Testis (tissue), 3 donors: ENCODE measurements around the gene RNF38. TPM values are rescaled to one million over a fixed set of nuclear protein-coding genes. Genes with fewer than 3 reads are reported as not detected.
A peak's percentile ranks its signal among the peaks of the same experiment; 100 is the strongest.

Source experiments
- DNase-seq: peaks from one replicate; pipeline ENCODE4 v3.0.0-alpha.2; 2019
- H3K27ac ChIP-seq, 2 donors: fragments of 200-600 bp; sonication (generic); one replicate each; pipeline ENCODE4 v1.5.1; 2019
- H3K27me3 ChIP-seq: fragments of 200-600 bp; sonication (generic); one replicate; pipeline ENCODE4 v1.5.1; 2019
- H3K36me3 ChIP-seq: fragments of 200-600 bp; sonication (generic); one replicate; pipeline ENCODE4 v1.5.1; 2017; ENCODE audit warnings: low read depth; ENCODE audit errors: missing control alignments
- H3K4me1 ChIP-seq: fragments of 200-600 bp; sonication (generic); one replicate; pipeline ENCODE4 v1.5.1; 2019
- H3K4me3 ChIP-seq, 2 donors: fragments of 200-600 bp; sonication (generic); one replicate each; pipeline ENCODE4 v1.5.1; 2017 to 2019
- H3K9me3 ChIP-seq: fragments of 200-600 bp; sonication (generic); one replicate; pipeline ENCODE4 v1.5.1; 2017
- POLR2A ChIP-seq: fragments of 450-650 bp; IDR thresholded peaks from one replicate; pipeline ENCODE4 v1.6.1; 2017; ENCODE audit warnings: antibody characterized with exemption, mild to moderate bottlenecking, moderate library complexity
- WGBS, 2 donors: methylation state at CpG; one replicate each; pipeline ENCODE4 v1.1.5; 2018; 5-methylcytosine and 5-hydroxymethylcytosine counted together
- intact Hi-C: fragments of 100-400 bp; cut with DNase I; formaldehyde crosslinking; loops from one replicate; pipeline ENCODE4 v1.15.1; 2023; ENCODE audit warnings: low total_unique reads
- polyA plus RNA-seq: library from polyadenylated mRNA; stranded (reverse); fragments of 350-450 nt; fragmentation: Illumina TruSeq; extraction: RNeasy Lipid Tissue Mini Kit (QIAGEN cat#74804); gene quantifications from one replicate; pipeline ENCODE4 v1.2.3, GENCODE V29; 2014; ENCODE audit warnings: low read depth, low replicate concordance; ENCODE audit not compliant: insufficient read depth
- total RNA-seq, 2 donors: library from RNA; depleted of rRNA; stranded (reverse); fragments of >200 nt; gene quantifications; one replicate each; pipeline ENCODE4 v1.2.3, GENCODE V29; 2016
- TF ChIP-seq, protein P1 (sequence below), 3 experiments: fragments of 450-650 bp in 2 of 3; fragments of 200-600 bp in 1 of 3; sonication (generic) in 1 of 3; IDR thresholded peaks; one replicate each; pipeline ENCODE4 v1.5.1; 2016 to 2019; ENCODE audit warnings: antibody characterized with exemption in 3 of 3, mild to moderate bottlenecking in 2 of 3, moderate library complexity in 1 of 3

The RNF38 gene
- total and polyA plus RNA-seq, 3 donors from 2014 or later: 116 to 197 (median 117) TPM

DNA sequence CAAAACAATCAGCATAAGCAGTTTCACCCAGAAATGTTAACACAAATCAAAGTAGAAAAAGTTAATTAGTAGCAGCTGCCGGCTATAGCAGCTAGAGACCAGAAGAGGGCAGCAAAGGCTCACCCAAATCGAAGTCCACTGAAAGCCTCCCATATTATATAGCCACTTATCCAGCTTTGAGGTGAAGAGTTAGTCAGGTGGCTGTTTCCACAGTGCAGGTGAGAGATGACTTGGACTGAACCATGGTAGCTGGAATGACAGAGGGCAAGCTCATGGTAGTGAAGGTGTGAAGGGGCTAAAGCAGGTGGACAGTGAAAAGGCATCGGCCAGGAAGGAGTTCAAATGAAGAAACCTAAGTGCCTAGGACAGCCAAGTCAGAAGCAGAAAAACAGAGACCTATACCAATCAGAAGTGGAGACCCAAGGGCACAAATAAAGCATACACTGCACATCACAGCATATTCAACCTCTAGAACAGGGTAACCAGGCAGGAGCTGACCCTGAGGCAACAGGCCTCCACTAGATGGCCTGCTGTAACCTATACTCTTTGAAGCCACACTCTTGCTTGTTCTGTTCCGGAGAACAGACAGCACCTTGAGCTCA lies 7.2 kb upstream of the RNF38 start:
- H3K9me3 ChIP-seq: no peaks in the 10 kb centered on the region
- TF ChIP-seq POLR2A: no peak
- TF ChIP-seq, protein P1, sequence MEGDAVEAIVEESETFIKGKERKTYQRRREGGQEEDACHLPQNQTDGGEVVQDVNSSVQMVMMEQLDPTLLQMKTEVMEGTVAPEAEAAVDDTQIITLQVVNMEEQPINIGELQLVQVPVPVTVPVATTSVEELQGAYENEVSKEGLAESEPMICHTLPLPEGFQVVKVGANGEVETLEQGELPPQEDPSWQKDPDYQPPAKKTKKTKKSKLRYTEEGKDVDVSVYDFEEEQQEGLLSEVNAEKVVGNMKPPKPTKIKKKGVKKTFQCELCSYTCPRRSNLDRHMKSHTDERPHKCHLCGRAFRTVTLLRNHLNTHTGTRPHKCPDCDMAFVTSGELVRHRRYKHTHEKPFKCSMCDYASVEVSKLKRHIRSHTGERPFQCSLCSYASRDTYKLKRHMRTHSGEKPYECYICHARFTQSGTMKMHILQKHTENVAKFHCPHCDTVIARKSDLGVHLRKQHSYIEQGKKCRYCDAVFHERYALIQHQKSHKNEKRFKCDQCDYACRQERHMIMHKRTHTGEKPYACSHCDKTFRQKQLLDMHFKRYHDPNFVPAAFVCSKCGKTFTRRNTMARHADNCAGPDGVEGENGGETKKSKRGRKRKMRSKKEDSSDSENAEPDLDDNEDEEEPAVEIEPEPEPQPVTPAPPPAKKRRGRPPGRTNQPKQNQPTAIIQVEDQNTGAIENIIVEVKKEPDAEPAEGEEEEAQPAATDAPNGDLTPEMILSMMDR (IDR thresholded peaks at IDR 0.05): peak; percentile 83 to 90 (median 86)
- peak; percentile 72 for DNase-seq
- 34 to 38% methylated on average over 4 of the region's 4 CpGs for WGBS, 2 donors
- H3K27me3 ChIP-seq: no peaks in the 10 kb centered on the region
- no peaks in the 10 kb centered on the region for H3K36me3 ChIP-seq
- peak overlapping the region in 1 of 2 donors; percentile 39 for H3K27ac ChIP-seq
- intact Hi-C loops: no loop called here
- no peak overlapping the region for H3K4me3 ChIP-seq
- H3K4me1 ChIP-seq: peaks cover 9% of the 10 kb centered on the region

GRCh38 chr9:36402536-36402935 lies 2.5 kb upstream of the RNF38 start:
- H3K9me3 ChIP-seq: no peaks in the 10 kb centered on the region
- TF ChIP-seq, protein P1 (IDR thresholded peaks at IDR 0.05): no peak
- TF ChIP-seq POLR2A: no peak
- DNase-seq: no peak
- no peak overlapping the region for H3K4me3 ChIP-seq
- H3K4me1 ChIP-seq: peaks cover 9% of the 10 kb centered on the region
- H3K27ac ChIP-seq: no peak overlapping the region
- no peaks in the 10 kb centered on the region for H3K36me3 ChIP-seq
- H3K27me3 ChIP-seq: no peaks in the 10 kb centered on the region
- 71 to 79% methylated on average over 3 of the region's 3 CpGs for WGBS, 2 donors
- intact Hi-C loops: no loop called here

- intact Hi-C loops: no loop called here
- no peaks in the 10 kb centered on the region for H3K36me3 ChIP-seq
- no peak overlapping the region for H3K4me3 ChIP-seq
- no peak for DNase-seq
- H3K9me3 ChIP-seq: no peaks in the 10 kb centered on the region
- H3K4me1 ChIP-seq: peaks cover 5% of the 10 kb centered on the region
- TF ChIP-seq, protein P1 (IDR thresholded peaks at IDR 0.05): no peak
- TF ChIP-seq POLR2A: no peak
- WGBS, 2 donors: 71 to 82% methylated on average over 3 of the region's 3 CpGs
- H3K27me3 ChIP-seq: no peaks in the 10 kb centered on the region
- peak overlapping the region in 1 of 2 donors; percentile 96 for H3K27ac ChIP-seq
Measured at GRCh38 chr9:36401897-36402480, 1.9 kb upstream of the RNF38 start.

DNA sequence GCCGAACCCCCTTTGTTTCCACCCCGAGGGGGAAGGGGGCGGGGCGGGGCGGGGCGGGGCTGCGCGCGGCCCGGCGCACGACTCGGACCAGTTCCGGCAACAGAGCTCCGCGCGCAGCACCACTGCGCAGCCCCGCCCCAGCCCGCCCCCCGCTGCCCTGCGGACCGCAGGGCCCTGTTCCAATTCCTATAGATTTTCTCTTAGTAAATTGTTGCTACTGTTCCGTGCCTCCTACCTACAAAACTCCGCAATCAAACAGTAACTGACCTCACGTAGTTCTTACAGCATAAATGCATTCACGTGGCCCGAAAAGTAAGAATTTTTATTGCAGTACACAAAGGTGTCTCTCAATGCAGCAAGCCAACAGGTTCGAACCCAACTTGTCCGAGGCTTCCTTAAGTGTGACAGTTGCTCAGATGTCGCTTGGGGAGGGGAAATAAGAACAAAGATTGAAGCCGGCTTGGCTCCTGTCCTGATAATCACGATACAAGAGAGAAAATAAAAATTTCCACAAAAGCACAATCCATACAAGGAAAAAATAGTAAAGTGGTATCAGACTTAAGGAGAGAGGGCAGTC lies 1.2 kb upstream of the RNF38 start:
- intact Hi-C loops: no loop called here
- Histone ChIP-seq H3K27me3 (no peaks in the 10 kb centered on the region), H3K4me3 (peak overlapping the region; percentile 88 to 90), H3K4me1 (peaks cover 5% of the 10 kb centered on the region), H3K36me3 (no peaks in the 10 kb centered on the region), H3K27ac (peak overlapping the region; percentile 96 to 97), H3K9me3 (no peaks in the 10 kb centered on the region)
- TF ChIP-seq POLR2A: no peak
- TF ChIP-seq, protein P1 (IDR thresholded peaks at IDR 0.05): no peak
- 0 to 1% methylated on average over 10 to 33 of the region's 33 CpGs for WGBS, 2 donors
- peak; percentile 78 for DNase-seq
